Left ventricle myocardium inferior (tissue), 1 donor: ENCODE results near the gene SLC16A2. TPM values are rescaled to one million over a fixed set of nuclear protein-coding genes. Genes with fewer than 3 reads are reported as not detected.

ENCODE experiments used
- DNase-seq: peaks from one replicate; pipeline ENCODE4 v3.0.0-alpha.2; 2020
- H3K27ac ChIP-seq: fragments of 200-600 bp; replicated peaks from 2 replicates; pipeline ENCODE4 v1.8.0; 2021
- H3K27me3 ChIP-seq: fragments of 200-600 bp; 2 replicates; pipeline ENCODE4 v1.8.0; 2021; ENCODE audit warnings: low read depth
- H3K36me3 ChIP-seq: fragments of 200-600 bp; 2 replicates; pipeline ENCODE4 v1.8.0; 2021
- H3K4me1 ChIP-seq: fragments of 200-600 bp; 2 replicates; pipeline ENCODE4 v1.8.0; 2021
- H3K4me3 ChIP-seq: fragments of 200-600 bp; 2 replicates; pipeline ENCODE4 v1.8.0; 2021; ENCODE audit warnings: mild to moderate bottlenecking, moderate library complexity
- H3K9me3 ChIP-seq: fragments of 200-600 bp; replicated peaks from 2 replicates; pipeline ENCODE4 v1.8.0; 2021
- intact Hi-C: fragments of 100-400 bp; cut with micrococcal nuclease; formaldehyde crosslinking; loops from one replicate; pipeline ENCODE4 v1.11.0; 2022
- total RNA-seq: library from RNA; stranded (reverse); fragmentation: NEBNext Ultra II Directional; extraction: Animal tissue kit (Norgen Biotek cat#: 25700); gene quantifications from one replicate; pipeline ENCODE4 v1.2.1, GENCODE V29; 2021
- TF ChIP-seq, protein P1 (sequence below): fragments of 200-600 bp; IDR thresholded peaks from 2 replicates; pipeline ENCODE4 v1.8.0; 2021; ENCODE audit warnings: antibody characterized with exemption, mild to moderate bottlenecking, borderline replicate concordance
- donor health status: DM: no; HTN: yes; CAD: no; lungs with severe emphysema.

The SLC16A2 gene
- total RNA-seq, 1 donor from 2014 or later, result 6.1 TPM

DNA sequence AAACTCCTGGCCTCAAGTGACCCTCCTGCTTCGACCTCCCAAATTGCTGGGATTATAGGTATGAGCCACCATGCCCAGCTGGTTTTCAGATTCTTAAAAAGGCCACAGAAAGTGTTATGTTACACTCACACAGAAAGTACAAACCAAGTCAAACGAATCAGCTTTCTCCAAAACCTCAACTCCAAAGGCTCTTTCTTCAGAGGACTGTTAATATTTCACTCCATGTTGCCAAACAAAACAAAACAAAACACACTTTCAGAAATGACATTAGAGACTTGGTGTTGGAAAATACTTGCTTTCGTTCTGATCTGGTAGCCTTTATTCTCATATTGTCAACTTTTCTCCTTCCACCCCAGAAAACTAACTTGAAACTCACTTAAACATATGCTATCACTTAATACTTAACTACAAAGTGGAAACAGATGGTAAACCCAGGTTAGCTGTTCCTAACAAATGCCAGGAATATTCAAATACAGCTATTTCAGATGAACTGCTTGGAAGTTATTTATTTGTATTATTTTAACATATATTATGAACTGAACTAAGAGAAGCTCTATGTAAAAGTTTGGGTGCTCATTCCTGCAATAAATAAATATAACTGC, 158.4 kb downstream of the SLC16A2 start:
- Histone ChIP-seq H3K9me3 (no peaks in the 10 kb centered on the region), H3K4me1 (no peaks in the 10 kb centered on the region), H3K27ac (no peak overlapping the region), H3K36me3 (no peaks in the 10 kb centered on the region), H3K4me3 (no peak overlapping the region), H3K27me3 (no peaks in the 10 kb centered on the region)
- DNase-seq, result no peak
- intact Hi-C loops, result no loop called here
- TF ChIP-seq, protein P1, sequence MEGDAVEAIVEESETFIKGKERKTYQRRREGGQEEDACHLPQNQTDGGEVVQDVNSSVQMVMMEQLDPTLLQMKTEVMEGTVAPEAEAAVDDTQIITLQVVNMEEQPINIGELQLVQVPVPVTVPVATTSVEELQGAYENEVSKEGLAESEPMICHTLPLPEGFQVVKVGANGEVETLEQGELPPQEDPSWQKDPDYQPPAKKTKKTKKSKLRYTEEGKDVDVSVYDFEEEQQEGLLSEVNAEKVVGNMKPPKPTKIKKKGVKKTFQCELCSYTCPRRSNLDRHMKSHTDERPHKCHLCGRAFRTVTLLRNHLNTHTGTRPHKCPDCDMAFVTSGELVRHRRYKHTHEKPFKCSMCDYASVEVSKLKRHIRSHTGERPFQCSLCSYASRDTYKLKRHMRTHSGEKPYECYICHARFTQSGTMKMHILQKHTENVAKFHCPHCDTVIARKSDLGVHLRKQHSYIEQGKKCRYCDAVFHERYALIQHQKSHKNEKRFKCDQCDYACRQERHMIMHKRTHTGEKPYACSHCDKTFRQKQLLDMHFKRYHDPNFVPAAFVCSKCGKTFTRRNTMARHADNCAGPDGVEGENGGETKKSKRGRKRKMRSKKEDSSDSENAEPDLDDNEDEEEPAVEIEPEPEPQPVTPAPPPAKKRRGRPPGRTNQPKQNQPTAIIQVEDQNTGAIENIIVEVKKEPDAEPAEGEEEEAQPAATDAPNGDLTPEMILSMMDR, result no peak

Other genes starting within 250 kb of the SLC16A2 start
- not detected for gene ZCCHC13, start 117.3 kb upstream of the SLC16A2 start, total RNA-seq
- gene RLIM, start 193.1 kb downstream of the SLC16A2 start, total RNA-seq, result 23.8 TPM